Lower lobe of right lung (tissue), 2 donors: Measurements from ENCODE around the gene ADAM10. TPM values are rescaled to one million over a fixed set of nuclear protein-coding genes. Genes with fewer than 3 reads are reported as not detected.

Experiments used
- ATAC-seq, 2 donors: fragments of 200-7000 bp; cut with Tn5 transposase; one replicate each; pipeline ENCODE4 v1.9.1; 2020 to 2022; ENCODE audit warnings: mild to moderate bottlenecking in 2 of 2, moderate library complexity in 2 of 2
- DNase-seq: peaks from one replicate; pipeline ENCODE4 v3.0.0-alpha.2; 2020
- H3K27ac ChIP-seq: fragments of 200-600 bp; one replicate; pipeline ENCODE4 v1.8.0; 2022
- H3K27me3 ChIP-seq: fragments of 200-600 bp; one replicate; pipeline ENCODE4 v1.8.0; 2022; ENCODE audit warnings: low read depth
- H3K36me3 ChIP-seq: fragments of 200-600 bp; one replicate; pipeline ENCODE4 v1.8.0; 2022; ENCODE audit warnings: mild to moderate bottlenecking
- H3K4me1 ChIP-seq: fragments of 200-600 bp; one replicate; pipeline ENCODE4 v1.8.0; 2022
- H3K4me3 ChIP-seq: fragments of 200-600 bp; one replicate; pipeline ENCODE4 v1.8.0; 2022; ENCODE audit warnings: mild to moderate bottlenecking
- H3K9me3 ChIP-seq: fragments of 200-600 bp; one replicate; pipeline ENCODE4 v1.8.0; 2022
- intact Hi-C: fragments of 100-400 bp; cut with DNase I; formaldehyde crosslinking; loops from one replicate; pipeline ENCODE4 v1.11.0; 2022
- total RNA-seq: library from RNA; stranded (reverse); fragmentation: NEBNext Ultra II Directional; extraction: Animal tissue kit (Norgen Biotek cat#: 25700); gene quantifications from one replicate; pipeline ENCODE4 v1.2.1, GENCODE V29; 2021
- TF ChIP-seq, protein P1 (sequence below): fragments of 200-600 bp; IDR thresholded peaks from one replicate; pipeline ENCODE4 v1.8.0; 2022; ENCODE audit warnings: antibody characterized with exemption, mild to moderate bottlenecking
- donor health status: DM: no; HTN: yes; CAD: no; lungs with severe emphysema.

The ADAM10 gene
- total RNA-seq, 1 donor from 2014 or later, result 166 TPM

DNA sequence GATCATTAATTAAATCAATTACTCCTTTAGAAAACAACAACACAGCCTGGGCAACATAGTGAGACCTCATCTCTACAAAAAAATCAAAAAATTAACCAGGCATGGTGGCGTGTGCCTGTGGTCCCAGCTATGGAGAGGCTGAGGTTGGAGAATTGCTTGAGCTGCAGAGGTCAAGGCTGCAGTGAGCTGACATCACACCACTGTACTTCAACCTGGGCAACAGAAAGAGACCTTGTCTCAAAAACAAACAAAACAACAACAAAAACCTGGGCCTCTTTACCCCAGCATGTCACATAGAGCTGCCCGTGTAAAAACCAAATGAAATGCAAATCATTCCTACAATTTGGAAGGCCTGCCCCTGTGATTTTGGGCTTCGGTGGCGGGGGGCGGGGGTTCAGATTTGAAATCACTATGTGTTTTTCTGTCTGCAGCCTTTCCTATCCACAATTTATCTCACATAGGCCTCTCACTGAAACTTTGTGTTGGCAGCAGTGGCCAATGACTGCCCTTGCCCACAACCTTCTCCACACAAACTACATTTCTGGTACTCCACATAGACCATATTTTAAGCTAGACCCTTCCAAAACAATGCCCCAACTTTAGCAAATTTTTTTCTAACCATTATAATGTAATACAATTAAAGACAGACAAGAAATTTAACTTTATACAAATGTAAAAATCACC lies 6.5 kb downstream of the ADAM10 start:
- Histone ChIP-seq H3K4me1 (peaks cover 67% of the 10 kb centered on the region), H3K36me3 (no peaks in the 10 kb centered on the region), H3K27ac (no peak overlapping the region), H3K9me3 (no peaks in the 10 kb centered on the region), H3K4me3 (no peak overlapping the region), H3K27me3 (no peaks in the 10 kb centered on the region)
- intact Hi-C loops, result no loop called here
- peak in 1 of 2 donors; percentile 29 for ATAC-seq
- TF ChIP-seq, protein P1, sequence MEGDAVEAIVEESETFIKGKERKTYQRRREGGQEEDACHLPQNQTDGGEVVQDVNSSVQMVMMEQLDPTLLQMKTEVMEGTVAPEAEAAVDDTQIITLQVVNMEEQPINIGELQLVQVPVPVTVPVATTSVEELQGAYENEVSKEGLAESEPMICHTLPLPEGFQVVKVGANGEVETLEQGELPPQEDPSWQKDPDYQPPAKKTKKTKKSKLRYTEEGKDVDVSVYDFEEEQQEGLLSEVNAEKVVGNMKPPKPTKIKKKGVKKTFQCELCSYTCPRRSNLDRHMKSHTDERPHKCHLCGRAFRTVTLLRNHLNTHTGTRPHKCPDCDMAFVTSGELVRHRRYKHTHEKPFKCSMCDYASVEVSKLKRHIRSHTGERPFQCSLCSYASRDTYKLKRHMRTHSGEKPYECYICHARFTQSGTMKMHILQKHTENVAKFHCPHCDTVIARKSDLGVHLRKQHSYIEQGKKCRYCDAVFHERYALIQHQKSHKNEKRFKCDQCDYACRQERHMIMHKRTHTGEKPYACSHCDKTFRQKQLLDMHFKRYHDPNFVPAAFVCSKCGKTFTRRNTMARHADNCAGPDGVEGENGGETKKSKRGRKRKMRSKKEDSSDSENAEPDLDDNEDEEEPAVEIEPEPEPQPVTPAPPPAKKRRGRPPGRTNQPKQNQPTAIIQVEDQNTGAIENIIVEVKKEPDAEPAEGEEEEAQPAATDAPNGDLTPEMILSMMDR, result no peak
- no peak for DNase-seq

DNA sequence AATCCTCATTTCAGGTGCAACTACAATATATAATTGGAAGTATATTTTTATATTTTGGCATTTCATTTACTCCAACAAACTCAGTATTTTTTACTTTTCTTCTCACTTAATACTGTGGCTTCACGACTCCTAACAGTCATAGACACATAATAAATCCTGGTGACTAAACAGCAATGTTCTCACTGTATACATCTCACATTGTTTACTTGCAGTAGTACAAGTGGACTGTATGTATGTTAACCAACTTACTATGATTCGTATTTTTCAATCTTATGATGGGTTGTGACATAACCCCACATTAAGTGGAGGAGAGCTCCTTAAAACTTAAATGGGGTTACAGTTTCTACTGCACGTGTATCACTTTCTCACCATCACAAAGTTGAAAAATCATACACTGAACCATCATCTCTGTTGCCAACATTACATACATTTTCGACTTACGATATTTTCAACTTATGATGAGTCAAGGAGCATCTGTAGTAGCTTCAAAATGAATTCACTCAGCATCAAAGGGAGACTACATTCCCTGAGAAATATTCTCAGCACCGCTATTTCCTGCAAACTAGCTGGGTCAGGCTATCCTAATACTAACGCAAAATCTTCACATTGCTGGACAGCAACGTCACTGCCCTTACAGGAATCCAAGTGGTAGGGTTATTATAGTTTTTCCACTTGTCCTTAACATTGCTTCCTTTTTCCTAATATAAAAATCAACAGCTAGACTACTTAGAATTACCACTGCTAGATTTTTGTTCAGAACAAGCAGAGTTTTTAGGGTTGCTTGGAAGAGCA lies 7.3 kb downstream of the ADAM10 start:
- DNase-seq, result no peak
- Histone ChIP-seq H3K4me1 (peaks cover 67% of the 10 kb centered on the region), H3K27ac (no peak overlapping the region), H3K36me3 (no peaks in the 10 kb centered on the region), H3K27me3 (no peaks in the 10 kb centered on the region), H3K9me3 (no peaks in the 10 kb centered on the region), H3K4me3 (no peak overlapping the region)
- ATAC-seq, result peak; percentile 74 to 87
- intact Hi-C loops, result no loop called here
- TF ChIP-seq, protein P1, result no peak

DNA sequence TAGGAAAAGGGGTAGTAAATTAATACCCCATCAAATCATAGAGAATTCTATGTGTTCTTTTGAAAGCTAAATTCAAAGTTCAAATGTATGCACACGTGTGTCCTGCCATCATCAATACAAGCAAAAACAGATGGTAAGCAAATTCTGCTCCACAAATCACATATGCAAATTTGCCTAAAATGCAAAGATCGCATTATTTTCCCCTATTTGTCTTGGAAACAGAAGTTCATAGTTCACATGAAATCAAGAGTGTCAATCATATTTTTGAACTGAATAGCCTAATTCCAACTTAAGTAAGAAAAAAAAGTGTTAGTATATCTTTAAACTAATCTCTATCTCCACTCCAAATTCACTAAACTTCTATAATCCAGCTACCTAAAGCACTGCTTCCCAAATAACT lies 8.5 kb downstream of the ADAM10 start:
- H3K4me3 ChIP-seq, result no peak overlapping the region
- H3K27me3 ChIP-seq, result no peaks in the 10 kb centered on the region
- H3K27ac ChIP-seq, result no peak overlapping the region
- H3K9me3 ChIP-seq, result no peaks in the 10 kb centered on the region
- ATAC-seq (no peak), DNase-seq (no peak)
- H3K36me3 ChIP-seq, result no peaks in the 10 kb centered on the region
- TF ChIP-seq, protein P1, result no peak
- intact Hi-C loops, result no loop called here
- H3K4me1 ChIP-seq, result peaks cover 65% of the 10 kb centered on the region

- Histone ChIP-seq H3K9me3 (no peaks in the 10 kb centered on the region), H3K27ac (no peak overlapping the region), H3K4me1 (peaks cover 60% of the 10 kb centered on the region), H3K27me3 (no peaks in the 10 kb centered on the region), H3K4me3 (no peak overlapping the region), H3K36me3 (no peaks in the 10 kb centered on the region)
- ATAC-seq (no peak), DNase-seq (no peak)
- TF ChIP-seq, protein P1, result no peak
- intact Hi-C loops, result no loop called here
Observed at GRCh38 chr15:58740436-58740835, 9.1 kb downstream of the ADAM10 start.

DNA sequence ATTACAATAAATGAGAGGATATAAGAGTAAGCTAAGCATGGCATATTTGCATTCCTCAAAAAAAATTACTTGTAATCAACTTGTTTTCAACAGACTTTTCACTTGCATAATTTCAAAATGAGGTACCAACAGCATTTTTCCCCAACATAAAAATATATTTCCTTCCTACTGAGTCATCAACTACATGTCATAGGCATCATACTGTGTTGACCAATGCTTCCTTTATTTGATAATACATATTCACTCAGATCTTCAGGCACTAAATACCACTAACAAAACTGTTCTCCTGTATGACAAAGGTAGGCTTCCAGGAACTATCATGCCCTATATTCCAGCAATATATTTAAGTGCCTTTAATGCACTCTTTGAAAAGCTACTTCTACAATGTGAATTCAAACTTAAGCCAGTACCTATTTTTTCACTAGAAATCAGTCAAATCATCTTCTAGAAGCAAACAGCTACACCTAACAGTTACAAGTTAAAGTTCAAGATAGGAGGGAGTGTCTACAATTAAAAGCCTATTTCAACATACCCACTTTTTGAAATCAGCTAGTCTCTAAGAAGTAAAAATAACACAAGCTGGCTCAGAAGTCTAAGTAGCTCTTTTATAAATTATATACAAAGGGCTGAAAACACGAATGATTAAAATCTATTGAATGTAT lies 11.3 kb downstream of the ADAM10 start:
- TF ChIP-seq, protein P1, result no peak
- intact Hi-C loops, result no loop called here
- Histone ChIP-seq H3K27me3 (no peaks in the 10 kb centered on the region), H3K4me1 (peaks cover 58% of the 10 kb centered on the region), H3K36me3 (no peaks in the 10 kb centered on the region), H3K27ac (no peak overlapping the region), H3K4me3 (no peak overlapping the region), H3K9me3 (no peaks in the 10 kb centered on the region)
- DNase-seq (no peak), ATAC-seq (peak in 1 of 2 donors; percentile 59)
